Trophoblast cell (in vitro differentiated cells and primary cell): ENCODE measurements around the gene CUTA.
"Not testable (repeated sequence)": the region's sequence is repeated elsewhere in the genome, so short reads cannot be mapped to it uniquely, and the experiment has no call there.

Source experiments
- DNase-seq, 2 donors: peaks; one replicate each; pipeline ENCODE4 v3.0.0-alpha.2; 2016
- H2AFZ ChIP-seq: 2 replicates; pipeline ENCODE4 v1.6.1; 2013; ENCODE audit warnings: low read length, moderate library complexity, mild to moderate bottlenecking; ENCODE audit not compliant: insufficient read depth, poor library complexity
- H2AK5ac ChIP-seq: 2 replicates; pipeline ENCODE4 v1.6.1; 2013; ENCODE audit warnings: mild to moderate bottlenecking, low read length
- H2BK120ac ChIP-seq: 2 replicates; pipeline ENCODE4 v1.6.1; 2013; ENCODE audit warnings: low read length, mild to moderate bottlenecking, moderate library complexity; ENCODE audit not compliant: insufficient read depth, poor library complexity
- H2BK12ac ChIP-seq: 2 replicates; pipeline ENCODE4 v1.6.1; 2013; ENCODE audit warnings: mild to moderate bottlenecking, low read length, moderate library complexity
- H2BK5ac ChIP-seq: 2 replicates; pipeline ENCODE4 v1.6.1; 2013; ENCODE audit warnings: low read length, low read depth, moderate library complexity, mild to moderate bottlenecking; ENCODE audit not compliant: poor library complexity
- H3K14ac ChIP-seq: 2 replicates; pipeline ENCODE4 v1.6.1; 2013; ENCODE audit warnings: mild to moderate bottlenecking, low read length
- H3K18ac ChIP-seq: 2 replicates; pipeline ENCODE4 v1.6.1; 2013; ENCODE audit warnings: mild to moderate bottlenecking, low read length
- H3K23ac ChIP-seq: 2 replicates; pipeline ENCODE4 v1.6.1; 2013; ENCODE audit warnings: low read length
- H3K27ac ChIP-seq: 2 replicates; pipeline ENCODE4 v1.5.1; 2013; ENCODE audit warnings: low read depth, mild to moderate bottlenecking, inconsistent platforms, low read length, moderate library complexity
- H3K27me3 ChIP-seq: 2 replicates; pipeline ENCODE4 v1.6.1; 2013; ENCODE audit warnings: inconsistent platforms, mild to moderate bottlenecking, low read length, moderate library complexity; ENCODE audit not compliant: insufficient read depth
- H3K36me3 ChIP-seq, 2 experiments: 1 replicate in 1 of 2; 2 replicates in 1 of 2; pipeline ENCODE4 v1.6.1; 2013; ENCODE audit warnings: low read length in 2 of 2, mild to moderate bottlenecking in 2 of 2, moderate library complexity in 1 of 2; ENCODE audit not compliant: insufficient read depth in 2 of 2, control insufficient read depth in 1 of 2
- H3K4ac ChIP-seq: 2 replicates; pipeline ENCODE4 v1.6.1; 2013; ENCODE audit warnings: low read depth, mild to moderate bottlenecking, low read length, moderate library complexity
- H3K4me1 ChIP-seq, 2 experiments: 1 replicate in 1 of 2; 2 replicates in 1 of 2; pipeline ENCODE4 v1.6.1; 2013; ENCODE audit warnings: low read length in 2 of 2, mild to moderate bottlenecking in 2 of 2, moderate library complexity in 1 of 2; ENCODE audit not compliant: insufficient read depth in 2 of 2, control insufficient read depth in 1 of 2
- H3K4me2 ChIP-seq: 2 replicates; pipeline ENCODE4 v1.6.1; 2013; ENCODE audit warnings: inconsistent platforms, mild to moderate bottlenecking, low read length, moderate library complexity
- H3K4me3 ChIP-seq: 2 replicates; pipeline ENCODE4 v1.5.1; 2013; ENCODE audit warnings: mild to moderate bottlenecking, low read depth, low read length, inconsistent platforms
- H3K79me1 ChIP-seq: one replicate; pipeline ENCODE4 v1.6.1; 2013; ENCODE audit warnings: low read length
- H3K79me2 ChIP-seq: 2 replicates; pipeline ENCODE4 v1.6.1; 2013; ENCODE audit warnings: low read length, mild to moderate bottlenecking; ENCODE audit not compliant: control insufficient read depth, insufficient read depth, poor library complexity
- H3K9ac ChIP-seq: 2 replicates; pipeline ENCODE4 v1.6.1; 2013; ENCODE audit warnings: mild to moderate bottlenecking, low read length
- H3K9me3 ChIP-seq: 2 replicates; pipeline ENCODE4 v1.6.1; 2013; ENCODE audit warnings: low read depth, mild to moderate bottlenecking, control low read depth, inconsistent platforms, low read length; ENCODE audit not compliant: insufficient read depth
- H4K12ac ChIP-seq: 2 replicates; pipeline ENCODE4 v1.6.1; 2013; ENCODE audit warnings: low read depth, mild to moderate bottlenecking, low read length, moderate library complexity
- H4K8ac ChIP-seq: 2 replicates; pipeline ENCODE4 v1.6.1; 2013; ENCODE audit warnings: low read depth, mild to moderate bottlenecking, low read length, moderate library complexity
- H4K91ac ChIP-seq: one replicate; pipeline ENCODE4 v1.6.1; 2013; ENCODE audit warnings: low read depth, mild to moderate bottlenecking, low read length, moderate library complexity
- WGBS: extraction: QIAGEN DNeasy Blood & Tissue Kit; methylation state at CpG from one replicate; pipeline ENCODE4 v1.1.7; 2013; ENCODE audit warnings: missing lambda C conversion rate; ENCODE audit not compliant: insufficient read length, insufficient coverage; ENCODE audit errors: extremely low coverage; 5-methylcytosine and 5-hydroxymethylcytosine counted together

The CUTA gene

DNA sequence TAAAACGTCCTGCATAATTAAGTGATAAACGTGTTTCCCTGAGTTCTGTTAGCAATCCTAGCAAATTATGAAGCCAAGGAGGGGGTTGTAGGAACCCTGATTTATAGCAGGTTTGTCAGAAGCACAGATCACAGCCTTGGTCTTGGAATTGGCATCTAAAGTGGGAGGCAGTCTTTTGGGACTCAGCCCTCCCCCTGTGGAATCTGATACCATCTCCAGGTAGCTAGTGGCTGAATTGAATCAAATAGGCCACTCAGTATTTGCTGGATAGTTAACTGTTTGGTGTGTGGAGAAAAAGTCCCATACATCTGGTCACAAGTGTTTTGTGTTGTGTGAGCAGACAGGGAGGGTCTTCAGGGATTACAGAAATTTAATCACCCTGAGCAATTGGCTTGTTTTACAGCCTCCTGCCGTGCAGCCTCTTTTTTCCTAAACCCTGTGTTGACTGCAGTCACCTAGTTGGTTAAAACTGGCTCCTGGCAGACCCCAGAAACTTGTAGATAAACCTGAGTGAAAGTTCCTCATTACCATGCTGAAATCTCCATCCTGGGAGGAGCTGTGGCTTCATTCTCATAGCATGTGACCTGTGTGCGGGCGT lies 45.3 kb downstream of the CUTA start:
- Histone ChIP-seq H3K23ac (no peak overlapping the region), H3K79me1 (no peaks in the 10 kb centered on the region), H4K91ac (no peak overlapping the region), H3K79me2 (no peaks in the 10 kb centered on the region), H3K9me3 (no peaks in the 10 kb centered on the region), H4K8ac (no peak overlapping the region), H3K14ac (no peak overlapping the region), H3K27ac (no peak overlapping the region), H3K4me2 (no peak overlapping the region), H3K18ac (no peak overlapping the region), H3K4ac (no peak overlapping the region), H4K12ac (no peak overlapping the region), H2BK120ac (no peak overlapping the region), H2BK5ac (no peak overlapping the region), H3K4me1 (no peaks in the 10 kb centered on the region), H3K9ac (no peak overlapping the region), H3K27me3 (no peaks in the 10 kb centered on the region), H2AFZ (no peak overlapping the region), H3K4me3 (no peak overlapping the region), H3K36me3 (no peaks in the 10 kb centered on the region), H2BK12ac (no peak overlapping the region), H2AK5ac (no peak overlapping the region)
- no peak for DNase-seq
- WGBS = no CpG with 5 or more reads among the region's 5 CpGs

DNA sequence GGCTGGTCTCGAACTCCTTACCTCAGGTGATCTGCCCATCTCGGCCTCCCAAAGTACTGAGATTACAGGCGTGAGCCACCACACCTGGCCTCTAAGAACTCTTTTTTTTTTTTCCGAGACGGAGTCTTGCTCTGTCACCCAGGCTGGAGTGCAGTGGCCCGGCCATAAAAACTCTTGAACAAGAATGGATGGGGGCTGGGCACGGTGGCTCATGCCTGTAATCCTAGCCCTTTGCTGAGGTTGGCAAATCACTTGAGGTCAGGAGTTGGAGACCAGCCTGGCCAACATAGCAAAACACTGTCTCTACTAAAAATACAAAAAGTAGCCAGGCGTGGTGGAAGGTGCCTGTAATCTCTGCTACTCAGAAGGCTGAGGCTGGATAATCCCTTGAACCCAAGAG lies 46.0 kb downstream of the CUTA start:
- no CpG with 5 or more reads among the region's 8 CpGs for WGBS
- not testable (repeated sequence) for H3K9me3 ChIP-seq, H3K79me1 ChIP-seq, H2AK5ac ChIP-seq, H3K27ac ChIP-seq, H4K91ac ChIP-seq, H3K4me3 ChIP-seq, DNase-seq, H4K8ac ChIP-seq, H2BK120ac ChIP-seq, H2AFZ ChIP-seq, H3K4ac ChIP-seq, H3K4me2 ChIP-seq, H3K27me3 ChIP-seq, H3K23ac ChIP-seq, H4K12ac ChIP-seq, H3K4me1 ChIP-seq, H2BK5ac ChIP-seq, H3K79me2 ChIP-seq, H3K18ac ChIP-seq, H2BK12ac ChIP-seq, H3K14ac ChIP-seq, H3K9ac ChIP-seq, H3K36me3 ChIP-seq

DNA sequence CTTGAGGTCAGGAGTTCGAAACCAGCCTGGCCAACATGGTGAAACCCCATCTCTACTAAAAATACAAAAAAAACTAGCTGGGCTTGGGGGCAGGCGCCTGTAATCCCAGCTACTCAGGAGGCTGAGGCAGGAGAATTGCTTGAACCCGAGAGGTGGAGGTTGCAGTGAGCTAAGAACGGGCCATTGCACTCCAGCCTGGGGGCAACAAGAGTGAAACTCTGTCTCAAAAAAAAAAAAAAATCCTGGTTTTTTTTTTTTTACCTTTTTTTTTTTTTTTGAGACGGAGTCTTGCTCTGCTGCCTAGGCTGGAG lies 50.2 kb downstream of the CUTA start:
- H3K14ac ChIP-seq, H3K4me2 ChIP-seq, H3K79me2 ChIP-seq, H3K36me3 ChIP-seq, H3K4me3 ChIP-seq, H2AFZ ChIP-seq, H3K27ac ChIP-seq, H3K9me3 ChIP-seq, H2BK12ac ChIP-seq, H3K79me1 ChIP-seq, H3K9ac ChIP-seq, H4K12ac ChIP-seq, H4K8ac ChIP-seq, H3K27me3 ChIP-seq, H3K18ac ChIP-seq, H2AK5ac ChIP-seq, H3K4ac ChIP-seq, H3K23ac ChIP-seq, H3K4me1 ChIP-seq, H4K91ac ChIP-seq, H2BK120ac ChIP-seq, DNase-seq, H2BK5ac ChIP-seq: not testable (repeated sequence)
- no CpG with 5 or more reads among the region's 5 CpGs for WGBS

DNA sequence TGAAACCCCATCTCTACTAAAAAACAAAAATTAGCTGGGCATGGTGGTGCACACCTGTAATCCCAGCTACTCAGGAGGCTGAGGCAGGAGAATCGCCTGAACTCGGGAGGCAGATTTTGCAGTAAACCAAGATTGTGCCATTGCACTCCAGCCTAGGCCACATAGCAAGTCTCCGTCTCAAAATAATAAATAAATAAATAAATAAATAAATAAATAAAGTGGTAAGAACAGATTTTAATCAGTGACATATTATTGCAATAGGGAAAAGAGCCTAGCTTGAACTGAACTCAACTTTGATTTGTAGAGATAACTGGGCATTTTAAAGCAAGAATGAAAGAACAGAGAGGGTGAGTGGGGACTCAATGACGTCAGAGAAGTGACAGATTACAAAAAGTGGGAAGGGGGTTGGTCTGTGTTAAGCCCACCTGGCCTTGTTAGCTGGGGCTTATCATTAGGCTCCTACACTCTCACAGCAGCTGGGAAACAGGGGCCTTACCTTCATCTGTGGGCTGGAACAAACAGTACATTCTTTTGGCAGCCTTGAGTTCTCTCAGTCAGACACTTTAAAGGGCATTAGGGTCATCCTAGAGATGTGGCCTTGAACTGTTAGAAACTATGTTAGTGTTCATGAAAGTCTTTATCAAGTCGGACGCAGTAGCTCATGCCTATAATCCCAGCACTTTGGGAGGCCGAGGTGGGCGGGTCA lies 50.7 kb downstream of the CUTA start:
- no peak overlapping the region for H3K14ac ChIP-seq
- no peak overlapping the region for H3K18ac ChIP-seq
- H3K79me1 ChIP-seq = peaks cover 1% of the 10 kb centered on the region
- no peak for DNase-seq
- no peak overlapping the region for H2BK12ac ChIP-seq
- H4K8ac ChIP-seq = no peak overlapping the region
- no peak overlapping the region for H3K27ac ChIP-seq
- H2AFZ ChIP-seq = no peak overlapping the region
- no peak overlapping the region for H2BK120ac ChIP-seq
- H3K9me3 ChIP-seq = no peaks in the 10 kb centered on the region
- no peak overlapping the region for H4K91ac ChIP-seq
- no peaks in the 10 kb centered on the region for H3K27me3 ChIP-seq
- peaks cover 0 to 2% of the 10 kb centered on the region in 2 experiments for H3K4me1 ChIP-seq
- H3K4me2 ChIP-seq = no peak overlapping the region
- H3K4ac ChIP-seq = no peak overlapping the region
- H2AK5ac ChIP-seq = no peak overlapping the region
- H3K79me2 ChIP-seq = no peaks in the 10 kb centered on the region
- H3K9ac ChIP-seq = no peak overlapping the region
- no CpG with 5 or more reads among the region's 8 CpGs for WGBS
- no peaks in the 10 kb centered on the region for H3K36me3 ChIP-seq
- H4K12ac ChIP-seq = no peak overlapping the region
- no peak overlapping the region for H3K4me3 ChIP-seq
- no peak overlapping the region for H2BK5ac ChIP-seq
- no peak overlapping the region for H3K23ac ChIP-seq
